GM13976 (cell line): ENCODE measurements around the gene BCL11A.

ENCODE experiments used
- DNase-seq: peaks from one replicate; pipeline ENCODE4 v3.0.0; 2012; ENCODE audit warnings: low spot score
- in situ Hi-C: fragments of 300-500 bp; cut with MboI; formaldehyde crosslinking; loops from one replicate; pipeline ENCODE4 v1.12.0; 2022; ENCODE audit warnings: low sequenced_read_pairs, mixed read lengths, inconsistent platforms; ENCODE audit not compliant: unreplicated experiment
- TF ChIP-seq, protein P1 (sequence below): IDR thresholded peaks from 2 replicates; pipeline ENCODE4 v1.5.1; 2012; ENCODE audit warnings: borderline replicate concordance, mild to moderate bottlenecking; ENCODE audit not compliant: insufficient read depth; ENCODE audit errors: extremely low read depth, missing control alignments, control extremely low read depth

Gene BCL11A

GRCh38 chr2:60529785-60530627 is 23.4 kb downstream of the BCL11A start:
- in situ Hi-C loops = no loop called here
- TF ChIP-seq, protein P1, sequence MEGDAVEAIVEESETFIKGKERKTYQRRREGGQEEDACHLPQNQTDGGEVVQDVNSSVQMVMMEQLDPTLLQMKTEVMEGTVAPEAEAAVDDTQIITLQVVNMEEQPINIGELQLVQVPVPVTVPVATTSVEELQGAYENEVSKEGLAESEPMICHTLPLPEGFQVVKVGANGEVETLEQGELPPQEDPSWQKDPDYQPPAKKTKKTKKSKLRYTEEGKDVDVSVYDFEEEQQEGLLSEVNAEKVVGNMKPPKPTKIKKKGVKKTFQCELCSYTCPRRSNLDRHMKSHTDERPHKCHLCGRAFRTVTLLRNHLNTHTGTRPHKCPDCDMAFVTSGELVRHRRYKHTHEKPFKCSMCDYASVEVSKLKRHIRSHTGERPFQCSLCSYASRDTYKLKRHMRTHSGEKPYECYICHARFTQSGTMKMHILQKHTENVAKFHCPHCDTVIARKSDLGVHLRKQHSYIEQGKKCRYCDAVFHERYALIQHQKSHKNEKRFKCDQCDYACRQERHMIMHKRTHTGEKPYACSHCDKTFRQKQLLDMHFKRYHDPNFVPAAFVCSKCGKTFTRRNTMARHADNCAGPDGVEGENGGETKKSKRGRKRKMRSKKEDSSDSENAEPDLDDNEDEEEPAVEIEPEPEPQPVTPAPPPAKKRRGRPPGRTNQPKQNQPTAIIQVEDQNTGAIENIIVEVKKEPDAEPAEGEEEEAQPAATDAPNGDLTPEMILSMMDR = no peak
- no peak for DNase-seq

DNA sequence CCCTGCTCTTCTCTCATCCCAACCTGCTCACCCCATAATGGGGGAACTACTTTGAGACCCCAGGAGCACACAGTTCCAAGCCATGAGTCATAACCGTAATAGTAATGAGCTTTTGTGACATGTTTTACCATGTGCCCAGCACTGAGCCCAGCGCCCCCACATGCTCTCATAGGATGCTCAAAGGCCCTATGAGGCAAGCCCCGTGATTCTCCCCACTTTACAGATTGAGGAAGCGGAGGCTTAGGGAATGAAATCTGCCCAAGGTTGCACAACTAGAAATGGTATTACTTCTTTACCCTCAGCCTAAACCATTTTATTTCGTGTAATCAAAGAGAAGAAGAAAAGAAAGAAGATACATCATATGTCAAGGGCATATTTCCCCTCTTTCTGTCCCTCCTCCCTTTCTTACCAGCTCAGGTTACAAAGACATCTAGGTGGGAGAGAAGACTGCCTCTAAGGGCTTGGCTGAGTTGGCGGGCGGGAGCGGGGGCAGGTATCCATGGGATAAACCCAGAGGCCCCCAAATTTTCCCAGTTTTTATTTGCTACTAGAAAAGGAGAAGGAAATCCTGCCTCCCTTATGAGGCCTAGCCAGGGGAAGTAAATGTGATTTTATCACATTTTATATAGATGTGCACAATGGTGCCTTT is 24.2 kb downstream of the BCL11A start:
- in situ Hi-C loops = no loop called here
- DNase-seq = no peak
- TF ChIP-seq, protein P1 = no peak

DNA sequence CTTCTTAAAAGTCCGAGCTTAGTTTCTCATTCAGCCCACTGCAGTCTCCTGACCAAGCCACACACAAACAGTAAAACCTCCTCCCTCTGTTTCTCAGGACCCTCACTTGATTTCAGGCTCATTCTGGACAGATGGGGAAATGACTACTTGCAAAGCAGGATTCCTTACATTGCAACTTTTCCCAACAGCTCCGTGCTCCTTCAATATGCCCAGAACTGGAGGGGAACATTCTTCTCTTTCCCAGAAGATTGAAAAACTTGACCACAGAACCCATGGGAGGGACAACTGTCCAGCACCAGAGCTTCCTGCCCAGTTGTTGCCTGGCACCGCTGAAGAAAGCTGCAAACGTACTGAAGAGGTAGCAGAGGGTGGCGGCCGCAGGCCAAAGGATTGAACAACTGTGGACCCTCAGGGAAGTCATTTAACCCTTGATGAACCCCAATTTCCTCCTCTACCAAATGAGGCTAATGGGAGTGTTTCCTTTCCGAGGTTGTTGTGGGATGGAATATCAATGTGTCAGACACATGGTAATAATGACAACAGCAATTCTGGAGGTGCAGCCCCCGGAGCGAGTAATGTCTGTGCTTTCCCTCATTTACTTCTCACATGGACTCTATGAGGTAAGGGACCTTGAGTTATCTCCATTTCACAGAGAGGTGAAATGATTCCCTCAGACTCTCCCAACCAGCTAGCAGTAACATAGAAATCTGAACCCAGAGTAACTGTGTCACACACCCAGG is 25.0 kb downstream of the BCL11A start:
- TF ChIP-seq, protein P1 = no peak
- DNase-seq = no peak
- in situ Hi-C loops = no loop called here

DNA sequence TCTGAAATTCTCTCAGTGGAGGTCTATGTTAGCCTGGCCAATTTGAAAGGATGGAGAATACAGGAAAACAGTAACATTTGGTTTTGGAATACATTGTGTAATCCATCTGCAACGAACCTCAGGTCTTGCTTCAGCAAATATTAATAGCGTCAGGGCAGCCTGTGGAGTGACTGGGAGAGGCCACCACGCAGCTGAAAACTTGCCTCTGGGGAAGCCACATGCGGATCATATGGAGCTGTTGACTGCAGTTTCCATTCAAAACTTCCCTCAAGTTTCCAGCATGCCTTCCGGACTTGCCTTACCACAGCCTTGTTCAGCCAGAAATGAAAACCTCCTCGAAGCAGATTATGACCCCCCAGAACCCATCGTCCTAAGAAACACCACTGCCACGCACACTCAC is 25.7 kb downstream of the BCL11A start:
- TF ChIP-seq, protein P1 = no peak
- no peak for DNase-seq
- in situ Hi-C loops = no loop called here

DNA sequence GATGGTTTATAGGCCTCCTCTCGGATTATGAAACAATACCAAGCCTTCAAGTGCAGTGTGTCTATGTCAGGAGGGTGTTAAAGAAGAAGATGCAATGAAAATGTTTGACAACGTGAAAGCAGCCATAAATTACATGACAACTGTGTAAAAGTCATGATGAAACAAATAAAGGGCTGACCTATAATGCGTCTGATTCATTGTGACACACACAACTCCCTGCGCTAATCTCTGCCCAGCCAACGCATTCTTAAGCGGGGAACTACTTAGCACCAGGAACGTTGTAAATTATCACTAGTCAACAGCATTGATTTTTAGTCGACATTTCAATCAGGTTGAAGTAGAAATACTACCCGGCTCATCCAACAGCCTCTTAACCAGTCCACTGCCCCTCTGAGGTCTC is 26.8 kb downstream of the BCL11A start:
- no peak for DNase-seq
- in situ Hi-C loops = no loop called here
- TF ChIP-seq, protein P1 = no peak

DNA sequence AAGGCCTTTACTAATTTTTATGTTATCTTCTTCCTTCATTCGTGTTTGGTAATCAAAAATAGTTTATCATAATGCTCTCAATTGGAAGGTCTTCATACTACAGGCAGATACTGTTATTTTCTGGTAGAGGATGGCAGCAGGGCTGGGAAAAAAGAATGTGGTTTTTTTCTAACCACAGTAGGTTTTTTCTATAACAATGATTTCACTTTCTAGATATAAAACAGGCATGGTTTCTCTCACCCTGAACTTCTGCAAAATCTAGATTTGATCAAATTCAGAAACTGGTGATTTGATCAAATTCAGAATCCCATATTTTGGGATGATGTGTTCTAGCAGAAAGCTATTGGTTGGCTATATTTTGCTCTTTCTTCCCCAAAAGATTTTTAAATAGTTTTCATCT is 27.6 kb downstream of the BCL11A start:
- TF ChIP-seq, protein P1 = no peak
- no peak for DNase-seq
- in situ Hi-C loops = no loop called here
